Hair follicular keratinocyte (primary cell): ENCODE results near the gene AP2M1. TPM values are rescaled to one million over a fixed set of nuclear protein-coding genes. Genes with fewer than 3 reads are reported as not detected.

Source experiments
- total RNA-seq: library from RNA; depleted of rRNA; stranded (reverse); fragments of >200 nt; gene quantifications from 2 replicates; pipeline ENCODE4 v1.2.3, GENCODE V29; 2015

AP2M1 gene
- 241 and 285 TPM in 2 replicates for total RNA-seq

GRCh38 chr3:184174646-184175492 is at the start of gene AP2M1:
TSS of gene AP2M1 (plus strand) at chr3:184174855. CDS start at chr3:184176994, 2,139 bp downstream.

GRCh38 chr3:184135149-184135910 is 39.3 kb upstream of the AP2M1 start, which contains the start of gene EIF2B5:
TSS of gene EIF2B5 (plus strand) at chr3:184135358. CDS start at chr3:184135386, 28 bp downstream.

GRCh38 chr3:184154885-184155643 is 19.6 kb upstream of the AP2M1 start, which contains the start of gene DVL3:
TSS of gene DVL3 (plus strand) at chr3:184155377. CDS start at chr3:184155636, 259 bp downstream.

GRCh38 chr3:184186184-184186901 is 11.7 kb downstream of the AP2M1 start, which contains the start of gene ABCF3:
TSS of gene ABCF3 (plus strand) at chr3:184186199. CDS start at chr3:184186208, 9 bp downstream.

GRCh38 chr3:184229394-184230080 is 54.9 kb downstream of the AP2M1 start, which contains the start of gene VWA5B2:
TSS of gene VWA5B2 (plus strand) at chr3:184229585. CDS start at chr3:184230529, 944 bp downstream.

Other genes with a start within 250 kb of the AP2M1 start
- gene ABCC5, start 157.0 kb upstream of the AP2M1 start, total RNA-seq: 7.3 and 7.5 TPM in 2 replicates
- not detected in 2 replicates for gene HTR3D, start 143.1 kb upstream of the AP2M1 start, total RNA-seq
- not detected in 2 replicates for gene HTR3C, start 121.8 kb upstream of the AP2M1 start, total RNA-seq
- not detected in 2 replicates for gene HTR3E, start 77.8 kb upstream of the AP2M1 start, total RNA-seq
- 26.1 and 38.0 TPM in 2 replicates for gene EIF2B5, start 39.5 kb upstream of the AP2M1 start, total RNA-seq
- gene DVL3, start 19.5 kb upstream of the AP2M1 start, total RNA-seq: 24.0 and 24.9 TPM in 2 replicates
- 29.8 and 41.6 TPM in 2 replicates for gene ABCF3, start 11.3 kb downstream of the AP2M1 start, total RNA-seq
- gene VWA5B2, start 54.7 kb downstream of the AP2M1 start, total RNA-seq: not detected in 2 replicates
- gene ALG3, start 74.1 kb downstream of the AP2M1 start, total RNA-seq: 78.9 and 108 TPM in 2 replicates
- gene EEF1AKMT4, start 74.8 kb downstream of the AP2M1 start, total RNA-seq: 12.5 and 18.3 TPM in 2 replicates
- 1.2 and 1.4 TPM in 2 replicates for gene CAMK2N2, start 86.7 kb downstream of the AP2M1 start, total RNA-seq
- gene ECE2, start 101.2 kb downstream of the AP2M1 start, total RNA-seq: not detected in 2 replicates
- 672 and 923 TPM in 2 replicates for gene PSMD2, start 124.4 kb downstream of the AP2M1 start, total RNA-seq
- 319 and 487 TPM in 2 replicates for gene EIF4G1, start 139.8 kb downstream of the AP2M1 start, total RNA-seq
- gene FAM131A, start 162.7 kb downstream of the AP2M1 start, total RNA-seq: 23.0 and 30.1 TPM in 2 replicates
- 3.1 and 3.6 TPM in 2 replicates for gene CLCN2, start 186.8 kb downstream of the AP2M1 start, total RNA-seq
- 83.7 and 161 TPM in 2 replicates for gene POLR2H, start 186.9 kb downstream of the AP2M1 start, total RNA-seq
- not detected in 2 replicates for gene THPO, start 203.4 kb downstream of the AP2M1 start, total RNA-seq
- gene CHRD, start 205.2 kb downstream of the AP2M1 start, total RNA-seq: not detected in 2 replicates